Measurements from ENCODE around the gene ATG16L1.

- TF ChIP-seq, protein P1, sequence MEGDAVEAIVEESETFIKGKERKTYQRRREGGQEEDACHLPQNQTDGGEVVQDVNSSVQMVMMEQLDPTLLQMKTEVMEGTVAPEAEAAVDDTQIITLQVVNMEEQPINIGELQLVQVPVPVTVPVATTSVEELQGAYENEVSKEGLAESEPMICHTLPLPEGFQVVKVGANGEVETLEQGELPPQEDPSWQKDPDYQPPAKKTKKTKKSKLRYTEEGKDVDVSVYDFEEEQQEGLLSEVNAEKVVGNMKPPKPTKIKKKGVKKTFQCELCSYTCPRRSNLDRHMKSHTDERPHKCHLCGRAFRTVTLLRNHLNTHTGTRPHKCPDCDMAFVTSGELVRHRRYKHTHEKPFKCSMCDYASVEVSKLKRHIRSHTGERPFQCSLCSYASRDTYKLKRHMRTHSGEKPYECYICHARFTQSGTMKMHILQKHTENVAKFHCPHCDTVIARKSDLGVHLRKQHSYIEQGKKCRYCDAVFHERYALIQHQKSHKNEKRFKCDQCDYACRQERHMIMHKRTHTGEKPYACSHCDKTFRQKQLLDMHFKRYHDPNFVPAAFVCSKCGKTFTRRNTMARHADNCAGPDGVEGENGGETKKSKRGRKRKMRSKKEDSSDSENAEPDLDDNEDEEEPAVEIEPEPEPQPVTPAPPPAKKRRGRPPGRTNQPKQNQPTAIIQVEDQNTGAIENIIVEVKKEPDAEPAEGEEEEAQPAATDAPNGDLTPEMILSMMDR (IDR thresholded peaks at IDR 0.05; ENCODE audit: low read depth, low read length): no peak
- no peak for TF ChIP-seq EZH2phosphoT487 (IDR thresholded peaks at IDR 0.05; ENCODE audit: low read depth)
Observed at GRCh38 chr2:233287871-233288270, 36.4 kb downstream of the ATG16L1 start.

Data from OCI-LY3 (cell line).